Stimulated activated CD4-positive, alpha-beta T cell treated with anti-CD3 and anti-CD28 coated beads, Interleukin-2, amount 100 ng/mL, for 4 hours (primary cell): ENCODE measurements around the gene ACOXL.

Experiments
- DNase-seq: peaks from one replicate; pipeline ENCODE4 v3.0.0-alpha.2; 2020; ENCODE audit warnings: low read depth

ACOXL gene

DNA sequence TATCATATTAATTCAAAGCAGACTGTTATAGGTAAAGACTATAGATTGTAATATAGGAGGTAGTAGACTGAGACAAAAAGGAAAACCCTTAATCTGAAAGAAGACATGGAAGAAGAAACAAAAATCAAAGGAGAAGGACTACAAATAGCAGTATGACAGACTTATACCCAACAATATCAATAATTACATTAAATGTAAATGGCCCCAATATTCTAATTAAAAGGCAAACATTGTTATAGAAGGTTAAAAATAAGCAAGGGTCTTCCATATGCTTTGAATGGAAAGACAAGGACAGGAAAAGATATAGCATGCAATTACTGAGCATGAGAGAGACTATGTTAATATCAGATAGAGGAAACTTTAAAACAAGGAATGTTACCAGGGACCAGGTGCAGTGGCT, 278.8 kb downstream of the ACOXL start:
- DNase-seq: no peak

DNA sequence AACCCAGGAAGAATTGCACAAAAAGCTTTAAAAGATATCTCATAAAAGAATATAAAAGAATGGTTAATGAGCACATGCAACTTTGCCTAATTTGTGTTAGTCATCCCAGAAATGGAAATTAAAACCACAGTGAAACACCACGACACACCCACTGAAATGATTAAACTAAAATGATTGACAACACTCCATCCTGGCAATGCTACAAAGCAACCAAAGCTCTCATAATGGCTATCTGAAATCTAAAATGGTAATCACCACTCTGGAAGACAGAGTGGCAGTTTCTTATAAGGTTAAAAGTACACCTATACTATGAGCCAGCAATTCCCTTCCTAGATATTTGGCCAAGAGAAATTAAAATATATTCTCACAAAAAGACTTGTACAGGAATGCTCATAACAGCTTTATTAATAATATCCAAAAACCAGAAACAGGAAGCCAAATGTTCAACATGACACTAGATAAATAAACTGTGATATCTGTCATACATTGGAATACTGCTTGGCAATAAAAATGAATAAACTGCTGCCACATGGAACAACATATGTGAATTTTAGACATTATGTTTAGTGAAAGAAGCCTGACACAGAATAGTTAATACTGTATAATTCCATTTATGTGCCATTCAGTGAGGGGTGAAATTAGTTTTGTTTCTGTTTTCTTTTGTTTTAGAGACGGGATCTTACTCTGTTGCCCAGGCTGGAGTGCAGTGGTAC, 283.1 kb downstream of the ACOXL start:
- no peak for DNase-seq

DNA sequence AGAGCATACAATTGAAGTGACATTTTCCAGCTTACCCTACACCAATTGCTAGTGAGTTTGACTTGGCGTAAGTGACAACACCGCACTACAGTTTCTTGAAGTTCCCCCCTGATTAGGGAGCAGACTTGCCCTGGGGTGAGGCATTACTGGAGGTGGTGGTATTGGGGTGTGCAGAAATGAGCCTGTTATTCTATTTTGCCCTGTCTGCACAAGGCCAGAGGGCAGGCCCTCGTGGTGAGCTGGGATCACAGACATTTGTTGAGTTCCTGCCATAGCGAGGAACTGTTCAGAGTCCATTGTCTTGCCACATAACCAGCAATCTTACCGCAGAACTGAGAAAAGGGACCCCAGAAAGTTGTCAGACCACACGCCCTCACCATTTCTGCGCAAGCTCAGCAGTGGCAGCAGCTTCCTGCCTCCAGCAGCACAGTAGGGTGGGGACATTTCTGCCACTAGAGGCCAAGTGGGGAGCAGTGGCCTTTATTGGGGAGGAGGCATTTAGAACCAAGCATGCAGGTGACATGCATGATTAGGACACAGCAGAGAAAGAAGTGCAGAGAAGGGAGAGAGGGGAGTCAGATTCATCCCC, 284.8 kb downstream of the ACOXL start:
- DNase-seq: no peak

DNA sequence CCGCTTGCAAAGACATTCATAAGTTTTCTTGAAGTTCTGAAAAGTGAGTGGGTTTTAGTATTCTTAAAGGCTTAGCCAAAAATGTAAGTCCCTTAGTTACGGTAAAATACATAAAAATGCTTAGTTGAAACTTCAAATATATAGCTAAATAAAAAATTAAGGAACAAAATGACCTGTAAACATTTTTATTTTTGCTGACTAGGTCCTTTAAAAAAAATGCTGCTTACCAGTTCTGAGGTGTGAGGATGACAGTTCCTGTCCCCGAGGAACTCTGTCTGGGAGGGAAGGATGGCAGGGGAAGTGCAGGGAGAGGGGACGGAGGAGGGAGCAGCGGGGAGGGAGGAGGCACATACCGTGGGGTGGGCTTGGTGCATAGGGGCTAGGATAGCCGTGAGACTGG, 285.5 kb downstream of the ACOXL start:
- DNase-seq: no peak

DNA sequence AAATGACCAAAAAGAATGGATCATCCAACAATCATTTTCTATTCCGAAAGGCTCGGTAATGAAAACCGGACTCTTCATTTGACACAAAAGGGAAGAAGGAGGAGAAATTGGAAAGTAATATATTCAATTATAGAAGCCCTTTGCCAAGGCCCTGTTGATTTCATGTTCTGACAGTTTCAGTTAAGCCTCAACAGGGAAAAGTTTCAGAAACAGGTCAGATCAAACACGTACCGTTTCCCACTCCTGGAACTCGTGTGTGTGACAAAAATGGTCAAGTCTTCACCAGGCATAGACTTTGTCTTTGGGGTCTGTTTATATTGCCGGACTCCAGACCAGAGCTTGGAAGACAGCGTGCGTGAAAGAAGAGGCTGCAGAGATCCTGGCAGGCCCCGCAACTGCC, 287.0 kb downstream of the ACOXL start:
- DNase-seq: no peak

DNA sequence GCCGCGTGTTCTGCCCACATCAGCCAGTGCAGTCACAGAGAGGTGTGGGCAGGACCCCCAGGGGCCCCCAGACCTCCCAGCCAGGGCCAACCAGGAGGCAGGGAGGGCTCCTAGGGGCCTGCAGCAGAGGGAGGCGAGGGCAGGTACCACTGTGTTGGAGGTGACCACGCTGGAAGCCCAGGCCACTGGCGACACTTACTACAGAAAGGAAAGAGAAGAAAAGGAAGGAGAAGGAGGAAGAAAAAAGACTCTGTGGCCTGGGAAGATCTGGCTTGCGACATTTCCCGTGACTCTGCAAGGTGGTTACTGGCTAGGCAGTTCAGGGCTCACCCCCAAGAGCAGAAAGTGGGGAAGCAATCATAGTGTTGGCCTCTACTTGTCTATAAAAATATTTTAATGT, 290.3 kb downstream of the ACOXL start:
- no peak for DNase-seq

DNA sequence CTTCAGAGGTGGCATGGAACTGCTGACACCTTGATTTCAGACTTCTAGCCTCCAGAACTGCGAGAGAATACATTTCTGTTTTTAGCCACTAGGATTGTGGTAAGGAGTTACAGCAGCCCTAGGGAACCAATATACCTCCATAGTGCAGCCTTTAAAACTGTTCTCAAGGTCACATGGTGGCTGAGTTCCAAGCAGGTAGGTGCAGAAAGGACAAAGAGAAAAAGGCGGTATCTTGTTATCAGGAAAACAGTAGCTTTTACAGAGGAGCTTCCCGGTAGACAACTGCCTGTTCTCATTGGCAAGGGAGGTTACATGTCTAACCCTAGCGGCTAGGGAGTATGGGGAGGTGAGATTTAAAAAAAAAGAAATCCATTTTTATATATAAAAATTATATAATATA, 292.1 kb downstream of the ACOXL start:
- no peak for DNase-seq

DNA sequence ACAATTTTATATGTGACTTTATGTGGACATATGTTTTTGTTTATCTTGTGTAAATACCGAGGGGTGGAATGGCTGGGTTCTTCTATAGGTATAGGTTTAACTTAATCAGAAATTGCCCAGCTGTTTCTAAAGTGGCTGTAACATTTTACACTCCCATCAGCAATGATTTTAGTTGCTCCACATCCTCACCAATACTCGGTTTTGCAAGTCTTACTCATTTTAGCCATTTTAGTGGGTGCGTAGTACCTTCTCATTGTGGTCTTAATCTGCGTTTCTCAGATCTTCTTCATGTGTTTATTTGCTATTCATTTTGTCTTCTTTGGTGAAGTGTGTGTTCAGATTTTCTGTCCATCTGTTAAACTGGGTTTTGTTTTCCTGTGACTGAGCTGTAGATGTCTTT, 292.9 kb downstream of the ACOXL start:
- no peak for DNase-seq

DNA sequence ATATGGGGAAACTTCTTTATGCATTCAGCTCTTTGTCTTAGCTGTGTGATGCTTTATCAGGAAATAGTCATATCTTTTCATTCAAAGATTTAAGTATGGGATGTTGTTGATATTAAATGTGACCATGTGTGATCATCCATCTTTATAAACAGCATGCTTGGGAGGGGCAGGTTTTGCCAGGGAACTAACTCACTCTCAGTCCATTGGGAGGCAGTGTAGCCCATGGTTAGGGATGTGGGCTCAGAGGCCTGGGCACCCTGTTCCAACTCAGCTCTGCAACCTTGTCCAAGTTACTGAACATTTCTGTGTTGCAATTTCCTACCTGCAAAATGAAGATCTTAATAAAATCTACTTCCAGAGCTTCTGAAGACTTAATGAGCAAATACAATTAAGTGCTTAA, 296.3 kb downstream of the ACOXL start:
- DNase-seq: no peak

DNA sequence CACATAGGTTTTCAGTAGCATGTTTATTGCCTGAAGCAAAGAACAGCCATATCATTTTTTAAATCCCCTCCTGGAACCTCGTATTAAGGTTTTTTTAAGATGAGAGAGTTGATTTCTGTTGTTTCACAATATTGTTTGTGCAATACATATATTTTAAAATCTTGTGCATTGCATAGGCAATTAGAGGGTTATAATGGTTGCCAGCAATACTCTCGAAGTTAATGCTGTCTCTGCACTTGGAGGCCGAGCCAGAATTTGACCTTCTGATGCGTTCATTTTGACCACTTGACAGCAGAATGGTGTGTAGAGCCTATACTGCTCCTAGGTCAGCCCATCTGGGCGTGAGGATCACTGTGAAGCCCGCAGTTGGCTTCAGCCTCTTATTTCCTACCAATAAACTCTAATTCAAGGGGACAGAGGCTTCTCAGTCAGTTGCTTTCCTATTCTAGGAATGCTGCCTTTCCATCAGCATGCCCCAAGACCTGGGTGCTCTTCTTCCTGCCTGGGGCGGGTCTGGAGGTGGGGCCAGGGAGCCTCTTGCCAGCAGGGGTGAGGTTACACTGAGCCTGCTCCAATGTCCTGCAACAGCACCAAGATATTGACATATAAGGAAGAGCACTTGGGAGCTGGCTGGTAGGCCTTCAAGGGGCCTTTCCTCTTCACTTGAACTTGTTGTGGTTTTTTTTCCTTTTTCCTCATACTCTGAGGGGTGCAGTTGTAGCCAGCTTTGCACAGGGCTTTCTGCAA, 297.0 kb downstream of the ACOXL start:
- no peak for DNase-seq

DNA sequence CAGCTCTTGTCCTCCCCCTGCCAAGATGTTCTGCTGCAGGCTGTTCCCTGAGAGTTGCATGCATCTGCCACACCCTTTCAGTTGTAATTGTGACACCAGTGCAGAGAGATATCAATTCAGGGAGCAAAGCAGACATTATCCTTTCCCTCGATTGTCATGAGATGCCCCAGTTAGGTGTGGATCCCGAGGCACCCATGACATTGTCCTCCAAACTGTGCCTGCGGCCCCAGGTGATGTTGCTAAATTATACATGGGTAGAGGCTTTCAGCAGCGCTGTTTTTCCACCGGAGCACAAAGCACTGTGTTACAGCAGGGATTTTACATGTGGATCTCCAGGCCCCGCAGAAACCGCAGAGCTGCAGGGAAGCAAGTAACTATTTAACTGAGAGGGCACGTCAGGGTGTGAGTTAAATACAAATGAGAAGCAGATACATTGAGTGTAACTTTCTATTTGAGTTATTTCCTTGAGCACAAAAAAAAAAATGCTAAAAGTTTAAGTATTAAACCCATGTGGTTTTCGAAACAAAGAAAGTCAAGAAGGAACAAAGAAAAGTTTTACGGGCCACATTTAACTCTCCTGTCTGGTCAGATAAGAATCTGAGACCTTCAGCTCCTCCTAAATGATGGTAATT, 298.0 kb downstream of the ACOXL start:
- no peak for DNase-seq

DNA sequence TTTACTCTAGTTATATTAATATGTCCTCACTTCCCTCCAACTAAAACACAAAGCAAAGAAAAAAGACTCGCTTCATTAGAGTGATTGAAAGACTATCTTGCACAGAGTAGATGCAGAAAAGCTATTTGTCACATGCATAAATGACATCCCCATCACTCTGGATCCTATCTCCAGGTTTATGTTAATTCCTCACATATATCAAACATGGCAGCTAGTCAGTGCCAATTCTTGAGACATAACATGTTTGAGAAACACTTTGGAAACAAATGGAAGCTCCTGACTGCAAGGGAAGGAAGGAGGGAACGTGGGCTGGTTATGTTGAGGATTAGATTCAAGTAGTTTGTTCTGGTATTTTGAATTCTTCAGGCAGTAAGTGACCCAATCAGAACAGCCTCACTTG, 298.6 kb downstream of the ACOXL start:
- DNase-seq: no peak

DNA sequence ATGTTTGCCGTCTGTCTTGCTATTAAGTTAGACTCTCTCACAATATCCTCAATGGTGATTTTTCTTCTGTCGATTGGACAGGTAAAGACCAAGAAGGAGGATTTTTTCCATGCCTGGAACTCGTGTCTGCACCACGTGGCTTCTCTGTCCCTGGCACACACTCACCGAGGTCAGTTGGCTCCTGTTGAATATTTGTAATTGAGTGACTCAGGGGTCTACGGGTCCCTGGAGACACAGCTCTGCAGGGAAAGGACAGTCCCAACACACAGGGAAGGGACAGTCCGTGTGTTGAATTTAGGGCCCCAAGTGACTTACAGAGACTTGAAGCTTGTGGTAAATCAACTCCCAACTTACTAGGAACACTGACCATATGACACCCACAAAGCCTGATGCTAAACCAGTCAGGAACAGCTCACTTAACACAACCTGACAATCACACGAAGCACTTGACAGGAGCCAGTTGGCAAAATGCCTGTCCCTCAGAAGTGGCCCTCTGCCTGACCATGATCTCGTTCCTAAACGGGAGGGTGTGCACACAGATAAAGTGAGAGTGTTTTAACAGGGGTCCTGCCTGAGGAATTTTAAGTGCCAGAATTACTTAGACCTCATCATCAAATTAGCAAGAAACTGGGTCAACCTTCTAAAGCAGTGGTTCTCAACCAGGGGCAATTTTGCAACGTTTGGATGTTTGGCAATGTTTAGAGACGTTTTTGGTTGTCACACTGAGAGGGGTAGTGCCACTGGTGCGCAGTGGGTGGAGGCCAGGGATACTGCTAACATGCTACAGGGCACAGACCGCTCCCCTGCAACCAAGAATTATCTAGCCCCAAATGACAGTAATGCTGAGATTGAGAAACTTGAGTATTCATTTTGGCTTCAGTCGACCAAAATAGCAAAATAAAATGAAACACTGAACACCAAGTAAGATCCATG, 299.4 kb downstream of the ACOXL start:
- DNase-seq: no peak

DNA sequence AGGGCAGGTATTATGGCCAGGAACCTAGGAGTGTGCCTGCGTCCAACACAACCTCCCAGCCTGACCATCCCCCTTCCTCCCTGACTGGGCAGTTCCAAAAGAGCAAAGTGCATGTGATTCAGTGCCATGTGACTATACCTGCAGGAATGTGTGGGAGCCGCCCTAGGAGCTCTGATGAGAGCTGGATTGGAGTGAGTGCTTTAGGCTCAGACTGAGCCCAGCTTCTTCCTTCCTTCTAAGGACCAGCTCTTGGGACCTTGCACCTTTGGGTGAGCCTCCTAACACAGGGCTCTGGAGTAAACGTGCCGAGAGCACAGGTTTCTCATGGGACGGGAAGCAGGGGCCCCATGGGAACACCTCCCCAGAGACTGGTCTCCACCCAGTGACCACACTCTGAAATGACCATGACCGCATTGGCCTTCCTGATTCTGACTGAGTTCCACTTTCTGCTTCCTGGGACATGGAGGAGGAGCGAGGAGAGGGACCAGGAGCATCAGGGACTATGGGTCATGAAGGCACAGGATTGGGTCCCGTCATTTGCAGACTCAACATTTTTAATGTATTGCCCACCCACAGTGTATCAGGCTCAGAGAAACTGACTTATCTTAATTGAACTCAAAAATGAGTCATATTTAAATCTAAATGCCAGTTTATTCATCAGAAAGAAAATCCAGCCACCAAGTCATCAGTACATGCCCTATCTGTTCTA, 300.5 kb downstream of the ACOXL start:
- no peak for DNase-seq

DNA sequence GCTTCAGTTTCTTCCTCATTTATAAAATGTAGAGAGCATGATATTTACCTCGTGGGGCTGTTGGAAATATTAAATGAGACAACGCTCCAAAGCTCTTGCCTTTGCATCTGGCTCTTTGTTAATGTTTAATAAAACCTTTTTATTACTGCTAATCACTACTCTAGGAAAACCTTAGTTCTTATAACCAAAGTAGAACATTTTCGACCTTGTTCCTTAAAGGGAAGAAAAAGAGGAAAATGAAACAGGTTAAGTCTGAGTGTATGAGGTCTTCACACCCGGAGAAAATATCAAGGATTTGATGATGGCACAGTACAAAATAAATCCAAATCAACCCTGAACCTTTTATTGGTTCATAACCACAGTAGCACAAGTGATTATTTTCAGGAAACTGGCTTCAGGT, 301.8 kb downstream of the ACOXL start:
- no peak for DNase-seq

DNA sequence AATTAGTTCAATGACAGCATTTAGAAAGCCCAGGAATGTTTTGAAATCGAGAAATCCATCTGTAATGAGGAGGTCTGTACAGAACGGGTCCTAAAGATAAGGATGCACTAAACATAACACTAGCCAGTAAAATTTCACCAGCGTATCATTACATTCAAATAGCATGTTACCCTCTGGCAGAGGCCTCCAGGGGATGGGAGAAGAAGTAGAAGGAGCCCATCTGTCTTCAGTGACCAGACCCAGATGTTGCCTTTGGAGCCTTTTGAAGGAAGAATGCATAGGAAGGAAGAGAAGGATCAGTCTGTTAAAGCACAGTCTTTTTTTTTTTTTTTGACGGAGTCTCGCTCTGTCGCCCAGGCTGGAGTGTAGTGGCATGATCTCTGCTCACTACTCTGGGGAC, 302.2 kb downstream of the ACOXL start:
- no peak for DNase-seq

DNA sequence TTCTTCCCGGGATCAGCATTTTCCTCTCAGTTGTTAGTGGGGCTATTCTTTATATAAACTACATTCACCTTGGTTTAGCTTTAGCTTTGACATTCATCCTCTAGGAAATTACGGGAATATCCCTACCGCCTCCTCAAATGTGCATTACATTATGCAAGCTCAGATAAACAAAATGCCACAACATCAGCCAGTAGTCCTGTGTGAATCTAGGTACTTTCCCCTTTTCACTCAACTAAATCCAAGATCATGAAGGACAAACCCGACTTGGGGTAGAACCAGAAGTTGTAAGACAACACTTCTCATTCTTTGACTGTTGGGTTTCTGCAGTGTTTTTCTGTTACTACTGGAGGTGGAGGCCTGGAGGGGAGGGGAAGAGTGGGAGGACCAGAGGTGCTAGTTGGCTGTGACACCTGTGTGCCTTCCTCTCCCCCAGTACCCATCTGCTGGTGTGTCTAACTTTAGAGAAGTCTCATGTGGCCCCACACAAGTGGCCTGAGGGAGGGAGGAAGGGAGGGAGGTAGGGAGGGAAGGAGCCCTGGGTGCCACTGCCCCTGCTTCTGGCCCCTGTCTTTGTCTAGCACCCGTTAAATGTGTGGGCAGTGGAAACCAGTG, 303.6 kb downstream of the ACOXL start:
- DNase-seq: no peak

DNA sequence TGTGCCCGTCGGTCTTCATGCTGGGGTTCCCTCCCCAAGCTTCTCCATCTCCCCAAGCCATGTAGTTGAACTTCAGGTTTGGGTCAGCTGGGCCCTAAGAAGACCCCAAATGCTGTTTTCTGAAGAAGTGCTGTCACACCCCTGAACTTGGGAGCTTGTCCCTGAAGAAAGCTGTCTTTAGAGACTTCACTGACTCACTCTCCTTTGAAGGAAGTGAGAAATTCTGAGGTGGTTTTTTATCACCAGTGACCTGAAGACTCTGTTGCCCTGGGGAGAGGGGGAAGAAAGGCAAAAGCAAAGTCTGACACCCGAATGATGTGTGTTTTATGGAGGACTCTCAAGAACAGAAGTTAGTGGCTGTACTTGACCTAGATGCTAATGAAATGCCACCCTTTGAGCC, 304.8 kb downstream of the ACOXL start:
- DNase-seq: no peak

DNA sequence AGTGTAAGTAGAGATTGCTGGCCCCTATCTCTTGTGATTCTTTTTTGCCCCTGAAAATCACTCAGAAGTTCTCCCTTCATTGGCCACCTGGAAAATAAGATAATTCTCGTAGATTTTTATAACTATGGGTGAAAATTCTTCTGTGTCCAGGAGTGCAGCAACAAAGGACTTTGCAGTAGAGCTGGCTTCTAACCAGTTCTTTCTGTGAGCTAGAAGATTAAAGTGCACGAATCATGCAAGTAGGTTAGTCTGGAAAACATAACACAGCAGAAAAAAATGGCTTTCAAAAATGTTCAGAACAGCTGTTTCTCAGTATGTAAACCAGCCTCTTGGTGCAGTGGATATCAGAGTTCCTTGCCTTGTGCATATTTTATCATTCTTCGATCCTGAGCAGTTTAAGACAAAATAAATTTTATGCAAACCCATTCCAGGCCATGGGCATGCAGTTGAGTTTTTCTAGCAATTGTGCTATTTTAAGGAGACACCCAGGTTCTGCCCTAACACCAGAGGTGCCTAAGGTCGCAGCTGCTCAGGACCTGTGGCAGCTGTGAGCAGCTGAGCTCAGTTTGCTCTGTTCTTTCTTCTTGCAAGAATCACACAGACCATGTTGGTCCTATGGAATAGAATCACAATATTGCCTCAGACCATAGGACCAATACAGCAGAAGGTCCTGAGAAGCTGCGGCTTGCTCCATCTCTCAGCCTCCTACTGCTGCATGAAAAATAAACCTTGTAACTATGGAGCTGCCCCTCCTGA, 307.4 kb downstream of the ACOXL start:
- no peak for DNase-seq
